WTC11 (cell line): Measurements from ENCODE around the gene ARHGAP18. TPM values are rescaled to one million over a fixed set of nuclear protein-coding genes. Genes with fewer than 3 reads are reported as not detected.

Experiments
- ATAC-seq: fragments of 200-7000 bp; cut with Tn5 transposase; 2 replicates; pipeline ENCODE4 v1.10.0; 2021; ENCODE audit warnings: mild to moderate bottlenecking, moderate library complexity
- CTCF ChIA-PET: fragments of 300-600 bp; sonication (Branson Sonifier 250); formaldehyde crosslinking; loops from one replicate; lab custom pipeline; 2021; ENCODE audit warnings: antibody characterized with exemption; lab: Charles Lee
- POLR2A ChIA-PET: fragments of 350-600 bp; sonication (Branson Sonifier 250); formaldehyde crosslinking; loops from one replicate; lab custom pipeline; 2021; ENCODE audit warnings: antibody characterized with exemption; lab: Charles Lee
- DNase-seq: peaks from one replicate; pipeline ENCODE4 v3.0.0; 2021; ENCODE audit warnings: low spot score
- H3K27ac Mint-ChIP-seq: 2 replicates; pipeline ENCODE4 v1.8.0; 2021; ENCODE audit warnings: mixed read lengths
- H3K27me3 Mint-ChIP-seq: 2 replicates; pipeline ENCODE4 v1.8.0; 2021; ENCODE audit warnings: low read depth, mild to moderate bottlenecking, moderate library complexity, mixed read lengths
- H3K36me3 Mint-ChIP-seq: 2 replicates; pipeline ENCODE4 v1.8.0; 2021; ENCODE audit warnings: mixed read lengths
- H3K4me1 Mint-ChIP-seq: 2 replicates; pipeline ENCODE4 v1.8.0; 2022; ENCODE audit warnings: mixed read lengths
- H3K4me3 Mint-ChIP-seq: 2 replicates; pipeline ENCODE4 v1.8.0; 2021; ENCODE audit warnings: mild to moderate bottlenecking, moderate library complexity, mixed read lengths
- H3K9me3 Mint-ChIP-seq: 2 replicates; pipeline ENCODE4 v1.8.0; 2021; ENCODE audit warnings: mixed read lengths
- CDX4 ChIP-seq: fragments of 250-450 bp; sonication (Bioruptor Pico); IDR thresholded peaks from 2 replicates; pipeline ENCODE4 v1.9.0; 2021; ENCODE audit warnings: moderate library complexity, mild to moderate bottlenecking, inconsistent platforms, borderline replicate concordance
- IRF2 ChIP-seq: sonication (generic); formaldehyde crosslinking; IDR thresholded peaks from 2 replicates; pipeline ENCODE4 v1.8.0; 2022; ENCODE audit warnings: low read depth, missing genetic modification reagents, borderline replicate concordance
- MXD4 ChIP-seq: fragments of 250-450 bp; sonication (Bioruptor Pico); IDR thresholded peaks from 2 replicates; pipeline ENCODE4 v1.8.0; 2021; ENCODE audit warnings: mild to moderate bottlenecking, moderate library complexity, borderline replicate concordance
- NFYB ChIP-seq: sonication (generic); formaldehyde crosslinking; conservative IDR thresholded peaks from 2 replicates; pipeline ENCODE4 v1.8.0; 2022; ENCODE audit warnings: low read depth, missing genetic modification reagents
- TEAD4 ChIP-seq: sonication (generic); formaldehyde crosslinking; IDR thresholded peaks from 2 replicates; pipeline ENCODE4 v1.8.0; 2022; ENCODE audit warnings: mild to moderate bottlenecking, missing genetic modification reagents
- ZBTB21 ChIP-seq: sonication (generic); formaldehyde crosslinking; IDR thresholded peaks from 2 replicates; pipeline ENCODE4 v1.8.1; 2023; ENCODE audit warnings: mild to moderate bottlenecking, missing genetic modification reagents, borderline replicate concordance
- ZBTB43 ChIP-seq: sonication (generic); formaldehyde crosslinking; IDR thresholded peaks from 2 replicates; pipeline ENCODE4 v1.8.1; 2023; ENCODE audit warnings: mild to moderate bottlenecking, missing genetic modification reagents
- ZNF138 ChIP-seq: sonication (generic); formaldehyde crosslinking; conservative IDR thresholded peaks from 2 replicates; pipeline ENCODE4 v1.8.1; 2022; ENCODE audit warnings: mild to moderate bottlenecking, moderate library complexity, missing genetic modification reagents
- ZNF416 ChIP-seq: fragments of 250-450 bp; sonication (Bioruptor Pico); IDR thresholded peaks from 2 replicates; pipeline ENCODE4 v1.9.0; 2021; ENCODE audit warnings: mild to moderate bottlenecking, inconsistent platforms
- ZNF512 ChIP-seq: sonication (generic); formaldehyde crosslinking; IDR thresholded peaks from 2 replicates; pipeline ENCODE4 v1.8.1; 2022; ENCODE audit warnings: missing genetic modification reagents, borderline replicate concordance
- ZNF532 ChIP-seq: fragments of 250-450 bp; sonication (Bioruptor Pico); IDR thresholded peaks from 2 replicates; pipeline ENCODE4 v1.9.0; 2021; ENCODE audit warnings: mild to moderate bottlenecking, borderline replicate concordance
- ZSCAN18 ChIP-seq: fragments of 250-450 bp; sonication (Bioruptor Pico); IDR thresholded peaks from 2 replicates; pipeline ENCODE4 v2.1.2; 2022; ENCODE audit warnings: mild to moderate bottlenecking, moderate library complexity
- total RNA-seq: library from RNA; stranded (reverse); gene quantifications from 3 replicates; pipeline ENCODE4 v1.2.3, GENCODE V29; 2021
- TF ChIP-seq, protein P1 (sequence below): sonication (generic); formaldehyde crosslinking; IDR thresholded peaks from 2 replicates; pipeline ENCODE4 v1.8.0; 2023; ENCODE audit warnings: mild to moderate bottlenecking, missing genetic modification reagents
- TF ChIP-seq, protein P2 (sequence below): fragments of 250-450 bp; sonication (Bioruptor Pico); IDR thresholded peaks from 2 replicates; pipeline ENCODE4 v1.9.0; 2021; ENCODE audit warnings: mild to moderate bottlenecking
- TF ChIP-seq, protein P3 (sequence below): sonication (generic); formaldehyde crosslinking; IDR thresholded peaks from 2 replicates; pipeline ENCODE4 v1.8.0; 2022; ENCODE audit warnings: missing genetic modification reagents

The ARHGAP18 gene
- total RNA-seq, 1 experiment from 2014 or later: 4.6 TPM

- no peak for DNase-seq
- ChIA-PET POLR2A (no interaction called here), CTCF (interaction anchor here (0.6 to 1.2 kb wide), 3 partner anchors 14 to 114 kb away, joined by 3 to 4 read pairs (median 4); no protein-coding TSS in a partner anchor)
- no peaks in the 10 kb centered on the region for H3K36me3 Mint-ChIP-seq
- H3K4me3 Mint-ChIP-seq: no peak overlapping the region
- no peak for TF ChIP-seq MXD4 (CRISPR knock-in tag)
- TF ChIP-seq, protein P1, sequence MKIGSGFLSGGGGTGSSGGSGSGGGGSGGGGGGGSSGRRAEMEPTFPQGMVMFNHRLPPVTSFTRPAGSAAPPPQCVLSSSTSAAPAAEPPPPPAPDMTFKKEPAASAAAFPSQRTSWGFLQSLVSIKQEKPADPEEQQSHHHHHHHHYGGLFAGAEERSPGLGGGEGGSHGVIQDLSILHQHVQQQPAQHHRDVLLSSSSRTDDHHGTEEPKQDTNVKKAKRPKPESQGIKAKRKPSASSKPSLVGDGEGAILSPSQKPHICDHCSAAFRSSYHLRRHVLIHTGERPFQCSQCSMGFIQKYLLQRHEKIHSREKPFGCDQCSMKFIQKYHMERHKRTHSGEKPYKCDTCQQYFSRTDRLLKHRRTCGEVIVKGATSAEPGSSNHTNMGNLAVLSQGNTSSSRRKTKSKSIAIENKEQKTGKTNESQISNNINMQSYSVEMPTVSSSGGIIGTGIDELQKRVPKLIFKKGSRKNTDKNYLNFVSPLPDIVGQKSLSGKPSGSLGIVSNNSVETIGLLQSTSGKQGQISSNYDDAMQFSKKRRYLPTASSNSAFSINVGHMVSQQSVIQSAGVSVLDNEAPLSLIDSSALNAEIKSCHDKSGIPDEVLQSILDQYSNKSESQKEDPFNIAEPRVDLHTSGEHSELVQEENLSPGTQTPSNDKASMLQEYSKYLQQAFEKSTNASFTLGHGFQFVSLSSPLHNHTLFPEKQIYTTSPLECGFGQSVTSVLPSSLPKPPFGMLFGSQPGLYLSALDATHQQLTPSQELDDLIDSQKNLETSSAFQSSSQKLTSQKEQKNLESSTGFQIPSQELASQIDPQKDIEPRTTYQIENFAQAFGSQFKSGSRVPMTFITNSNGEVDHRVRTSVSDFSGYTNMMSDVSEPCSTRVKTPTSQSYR (CRISPR knock-in tag): no peak
- TF ChIP-seq, protein P2, sequence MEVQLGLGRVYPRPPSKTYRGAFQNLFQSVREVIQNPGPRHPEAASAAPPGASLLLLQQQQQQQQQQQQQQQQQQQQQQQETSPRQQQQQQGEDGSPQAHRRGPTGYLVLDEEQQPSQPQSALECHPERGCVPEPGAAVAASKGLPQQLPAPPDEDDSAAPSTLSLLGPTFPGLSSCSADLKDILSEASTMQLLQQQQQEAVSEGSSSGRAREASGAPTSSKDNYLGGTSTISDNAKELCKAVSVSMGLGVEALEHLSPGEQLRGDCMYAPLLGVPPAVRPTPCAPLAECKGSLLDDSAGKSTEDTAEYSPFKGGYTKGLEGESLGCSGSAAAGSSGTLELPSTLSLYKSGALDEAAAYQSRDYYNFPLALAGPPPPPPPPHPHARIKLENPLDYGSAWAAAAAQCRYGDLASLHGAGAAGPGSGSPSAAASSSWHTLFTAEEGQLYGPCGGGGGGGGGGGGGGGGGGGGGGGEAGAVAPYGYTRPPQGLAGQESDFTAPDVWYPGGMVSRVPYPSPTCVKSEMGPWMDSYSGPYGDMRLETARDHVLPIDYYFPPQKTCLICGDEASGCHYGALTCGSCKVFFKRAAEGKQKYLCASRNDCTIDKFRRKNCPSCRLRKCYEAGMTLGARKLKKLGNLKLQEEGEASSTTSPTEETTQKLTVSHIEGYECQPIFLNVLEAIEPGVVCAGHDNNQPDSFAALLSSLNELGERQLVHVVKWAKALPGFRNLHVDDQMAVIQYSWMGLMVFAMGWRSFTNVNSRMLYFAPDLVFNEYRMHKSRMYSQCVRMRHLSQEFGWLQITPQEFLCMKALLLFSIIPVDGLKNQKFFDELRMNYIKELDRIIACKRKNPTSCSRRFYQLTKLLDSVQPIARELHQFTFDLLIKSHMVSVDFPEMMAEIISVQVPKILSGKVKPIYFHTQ (CRISPR knock-in tag): no peak
- no peak for TF ChIP-seq ZSCAN18
- TF ChIP-seq IRF2 (CRISPR knock-in tag): no peak
- TF ChIP-seq TEAD4 (CRISPR knock-in tag): no peak
- TF ChIP-seq NFYB: no peak
- TF ChIP-seq ZBTB21 (CRISPR knock-in tag): no peak
- TF ChIP-seq, protein P3, sequence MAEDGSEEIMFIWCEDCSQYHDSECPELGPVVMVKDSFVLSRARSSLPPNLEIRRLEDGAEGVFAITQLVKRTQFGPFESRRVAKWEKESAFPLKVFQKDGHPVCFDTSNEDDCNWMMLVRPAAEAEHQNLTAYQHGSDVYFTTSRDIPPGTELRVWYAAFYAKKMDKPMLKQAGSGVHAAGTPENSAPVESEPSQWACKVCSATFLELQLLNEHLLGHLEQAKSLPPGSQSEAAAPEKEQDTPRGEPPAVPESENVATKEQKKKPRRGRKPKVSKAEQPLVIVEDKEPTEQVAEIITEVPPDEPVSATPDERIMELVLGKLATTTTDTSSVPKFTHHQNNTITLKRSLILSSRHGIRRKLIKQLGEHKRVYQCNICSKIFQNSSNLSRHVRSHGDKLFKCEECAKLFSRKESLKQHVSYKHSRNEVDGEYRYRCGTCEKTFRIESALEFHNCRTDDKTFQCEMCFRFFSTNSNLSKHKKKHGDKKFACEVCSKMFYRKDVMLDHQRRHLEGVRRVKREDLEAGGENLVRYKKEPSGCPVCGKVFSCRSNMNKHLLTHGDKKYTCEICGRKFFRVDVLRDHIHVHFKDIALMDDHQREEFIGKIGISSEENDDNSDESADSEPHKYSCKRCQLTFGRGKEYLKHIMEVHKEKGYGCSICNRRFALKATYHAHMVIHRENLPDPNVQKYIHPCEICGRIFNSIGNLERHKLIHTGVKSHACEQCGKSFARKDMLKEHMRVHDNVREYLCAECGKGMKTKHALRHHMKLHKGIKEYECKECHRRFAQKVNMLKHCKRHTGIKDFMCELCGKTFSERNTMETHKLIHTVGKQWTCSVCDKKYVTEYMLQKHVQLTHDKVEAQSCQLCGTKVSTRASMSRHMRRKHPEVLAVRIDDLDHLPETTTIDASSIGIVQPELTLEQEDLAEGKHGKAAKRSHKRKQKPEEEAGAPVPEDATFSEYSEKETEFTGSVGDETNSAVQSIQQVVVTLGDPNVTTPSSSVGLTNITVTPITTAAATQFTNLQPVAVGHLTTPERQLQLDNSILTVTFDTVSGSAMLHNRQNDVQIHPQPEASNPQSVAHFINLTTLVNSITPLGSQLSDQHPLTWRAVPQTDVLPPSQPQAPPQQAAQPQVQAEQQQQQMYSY (CRISPR knock-in tag): no peak
- no peak for TF ChIP-seq ZNF532 (CRISPR knock-in tag)
- no peak for TF ChIP-seq ZNF416 (CRISPR knock-in tag)
- TF ChIP-seq ZBTB43 (CRISPR knock-in tag): no peak
- TF ChIP-seq CDX4: no peak
- TF ChIP-seq ZNF138 (CRISPR knock-in tag): no peak
- TF ChIP-seq ZNF512 (CRISPR knock-in tag): no peak
- H3K9me3 Mint-ChIP-seq: no peaks in the 10 kb centered on the region
- ATAC-seq: no peak
- peaks cover 21% of the 10 kb centered on the region for H3K4me1 Mint-ChIP-seq
- no peak overlapping the region for H3K27ac Mint-ChIP-seq
- H3K27me3 Mint-ChIP-seq: no peaks in the 10 kb centered on the region
Measured at GRCh38 chr6:129685662-129686031, 24.3 kb downstream of the ARHGAP18 start.
